HCT116 (cell line): ENCODE results near the gene HEMK1.

Experiments used
- CBX3 ChIP-seq: IDR thresholded peaks from 2 replicates; pipeline ENCODE4 v1.6.1; 2012; ENCODE audit warnings: low read depth
- CEBPB ChIP-seq: IDR thresholded peaks from 2 replicates; pipeline ENCODE4 v1.6.1; 2012; ENCODE audit warnings: low read depth
- ELF1 ChIP-seq: IDR thresholded peaks from 2 replicates; pipeline ENCODE4 v1.6.1; 2012; ENCODE audit warnings: low read depth, borderline replicate concordance
- EZH2 ChIP-seq: fragments of 200-600 bp; sonication (generic); IDR thresholded peaks from 2 replicates; pipeline ENCODE4 v1.6.1; 2017; ENCODE audit warnings: antibody characterized with exemption, mixed run types
- JUND ChIP-seq: IDR thresholded peaks from 2 replicates; pipeline ENCODE4 v1.6.1; 2012
- POLR2A ChIP-seq: IDR thresholded peaks from 2 replicates; pipeline ENCODE4 v1.7.0; 2011; ENCODE audit warnings: borderline replicate concordance; ENCODE audit not compliant: insufficient read depth, insufficient read length; ENCODE audit errors: extremely low read depth
- POLR2AphosphoS5 ChIP-seq: IDR thresholded peaks from 2 replicates; pipeline ENCODE4 v1.6.1; 2011; ENCODE audit warnings: mild to moderate bottlenecking, low read depth, low read length, moderate library complexity
- SRF ChIP-seq: IDR thresholded peaks from 2 replicates; pipeline ENCODE4 v1.6.1; 2012; ENCODE audit warnings: low read depth
- YY1 ChIP-seq: IDR thresholded peaks from 2 replicates; pipeline ENCODE4 v1.6.1; 2011; ENCODE audit warnings: low read length, low read depth, moderate library complexity, mild to moderate bottlenecking; ENCODE audit not compliant: insufficient replicate concordance; ENCODE audit errors: extremely low read depth
- ZFX ChIP-seq: fragments of 450-650 bp; IDR thresholded peaks from 2 replicates; pipeline ENCODE4 v1.6.1; 2017
- ZNF274 ChIP-seq: fragments of 200-500 bp; sonication (Bioruptor generic); IDR thresholded peaks from 2 replicates; pipeline ENCODE4 v1.6.1; 2014; ENCODE audit warnings: mild to moderate bottlenecking, low read depth, low read length, inconsistent platforms
- TF ChIP-seq, protein P1 (sequence below), 3 experiments: fragments of 200-600 bp in 1 of 3; sonication (generic) in 1 of 3; IDR thresholded peaks in 2 of 3; conservative IDR thresholded peaks in 1 of 3; 2 replicates each; pipeline ENCODE4 v1.5.1; 2012 to 2017; ENCODE audit warnings: low read depth in 2 of 3, low read length in 2 of 3, antibody characterized with exemption in 1 of 3, borderline replicate concordance in 1 of 3, control low read depth in 1 of 3, mild to moderate bottlenecking in 1 of 3, mixed read lengths in 1 of 3, mixed run types in 1 of 3, moderate library complexity in 1 of 3; ENCODE audit not compliant: insufficient read depth in 1 of 3
- TF ChIP-seq, protein P2 (sequence below): IDR thresholded peaks from 2 replicates; pipeline ENCODE4 v1.6.1; 2011; ENCODE audit warnings: mild to moderate bottlenecking, low read length, moderate library complexity; ENCODE audit not compliant: insufficient replicate concordance; ENCODE audit errors: extremely low read depth
- TF ChIP-seq, protein P3 (sequence below): IDR thresholded peaks from 2 replicates; pipeline ENCODE4 v1.6.1; 2012; ENCODE audit warnings: low read depth

DNA sequence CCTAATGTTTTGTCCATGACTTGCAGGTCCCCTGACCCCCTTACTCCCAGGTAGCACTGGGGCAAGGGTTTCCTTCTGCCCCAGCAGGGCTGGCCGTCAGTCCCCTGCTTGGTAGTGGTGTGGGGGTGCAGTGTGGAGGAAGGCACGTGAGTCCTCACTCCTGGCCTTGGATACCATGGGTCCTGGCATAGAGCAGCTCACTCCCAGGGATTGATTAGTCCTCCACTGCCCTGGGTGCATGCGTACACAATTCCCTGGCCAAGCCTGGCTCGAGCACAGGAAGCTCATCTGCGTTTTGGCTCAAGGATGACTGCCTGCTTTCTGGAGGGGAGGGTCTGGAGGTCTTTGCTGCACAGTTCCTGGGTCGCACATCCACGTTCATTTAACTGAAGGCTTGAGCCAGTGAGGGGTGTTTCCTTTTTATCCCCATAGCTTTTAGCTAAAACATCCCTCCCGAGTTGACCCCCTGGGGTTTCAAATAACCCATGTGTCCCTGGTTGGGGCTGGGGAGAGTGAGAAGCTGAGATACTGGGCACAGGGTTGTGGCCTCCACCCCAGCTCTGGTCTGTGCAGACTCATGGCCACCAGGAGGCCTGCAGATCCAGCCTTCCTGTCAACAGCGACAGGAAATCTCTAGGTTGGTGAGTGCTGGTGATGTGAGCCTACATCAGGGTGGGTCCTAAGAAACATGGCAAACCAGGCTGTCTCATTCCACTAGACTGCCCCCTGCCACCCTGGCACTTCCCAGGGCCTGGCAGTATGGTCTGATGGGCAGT, 11.5 kb downstream of the HEMK1 start:
- no peak for TF ChIP-seq YY1
- TF ChIP-seq, protein P1, sequence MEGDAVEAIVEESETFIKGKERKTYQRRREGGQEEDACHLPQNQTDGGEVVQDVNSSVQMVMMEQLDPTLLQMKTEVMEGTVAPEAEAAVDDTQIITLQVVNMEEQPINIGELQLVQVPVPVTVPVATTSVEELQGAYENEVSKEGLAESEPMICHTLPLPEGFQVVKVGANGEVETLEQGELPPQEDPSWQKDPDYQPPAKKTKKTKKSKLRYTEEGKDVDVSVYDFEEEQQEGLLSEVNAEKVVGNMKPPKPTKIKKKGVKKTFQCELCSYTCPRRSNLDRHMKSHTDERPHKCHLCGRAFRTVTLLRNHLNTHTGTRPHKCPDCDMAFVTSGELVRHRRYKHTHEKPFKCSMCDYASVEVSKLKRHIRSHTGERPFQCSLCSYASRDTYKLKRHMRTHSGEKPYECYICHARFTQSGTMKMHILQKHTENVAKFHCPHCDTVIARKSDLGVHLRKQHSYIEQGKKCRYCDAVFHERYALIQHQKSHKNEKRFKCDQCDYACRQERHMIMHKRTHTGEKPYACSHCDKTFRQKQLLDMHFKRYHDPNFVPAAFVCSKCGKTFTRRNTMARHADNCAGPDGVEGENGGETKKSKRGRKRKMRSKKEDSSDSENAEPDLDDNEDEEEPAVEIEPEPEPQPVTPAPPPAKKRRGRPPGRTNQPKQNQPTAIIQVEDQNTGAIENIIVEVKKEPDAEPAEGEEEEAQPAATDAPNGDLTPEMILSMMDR (IDR thresholded peaks at IDR 0.05 in 2 of 3, conservative IDR thresholded peaks at IDR 0.05 in 1 of 3; ENCODE audit: borderline replicate concordance in 1 of 3, insufficient read depth in 1 of 3, low read depth in 2 of 3, low read length in 2 of 3): no peak
- TF ChIP-seq POLR2AphosphoS5: no peak
- no peak for TF ChIP-seq POLR2A
- no peak for TF ChIP-seq ZFX
- TF ChIP-seq, protein P2, sequence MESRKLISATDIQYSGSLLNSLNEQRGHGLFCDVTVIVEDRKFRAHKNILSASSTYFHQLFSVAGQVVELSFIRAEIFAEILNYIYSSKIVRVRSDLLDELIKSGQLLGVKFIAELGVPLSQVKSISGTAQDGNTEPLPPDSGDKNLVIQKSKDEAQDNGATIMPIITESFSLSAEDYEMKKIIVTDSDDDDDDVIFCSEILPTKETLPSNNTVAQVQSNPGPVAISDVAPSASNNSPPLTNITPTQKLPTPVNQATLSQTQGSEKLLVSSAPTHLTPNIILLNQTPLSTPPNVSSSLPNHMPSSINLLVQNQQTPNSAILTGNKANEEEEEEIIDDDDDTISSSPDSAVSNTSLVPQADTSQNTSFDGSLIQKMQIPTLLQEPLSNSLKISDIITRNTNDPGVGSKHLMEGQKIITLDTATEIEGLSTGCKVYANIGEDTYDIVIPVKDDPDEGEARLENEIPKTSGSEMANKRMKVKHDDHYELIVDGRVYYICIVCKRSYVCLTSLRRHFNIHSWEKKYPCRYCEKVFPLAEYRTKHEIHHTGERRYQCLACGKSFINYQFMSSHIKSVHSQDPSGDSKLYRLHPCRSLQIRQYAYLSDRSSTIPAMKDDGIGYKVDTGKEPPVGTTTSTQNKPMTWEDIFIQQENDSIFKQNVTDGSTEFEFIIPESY: no peak
- no peak for TF ChIP-seq CBX3
- no peak for TF ChIP-seq CEBPB
- TF ChIP-seq, protein P3, sequence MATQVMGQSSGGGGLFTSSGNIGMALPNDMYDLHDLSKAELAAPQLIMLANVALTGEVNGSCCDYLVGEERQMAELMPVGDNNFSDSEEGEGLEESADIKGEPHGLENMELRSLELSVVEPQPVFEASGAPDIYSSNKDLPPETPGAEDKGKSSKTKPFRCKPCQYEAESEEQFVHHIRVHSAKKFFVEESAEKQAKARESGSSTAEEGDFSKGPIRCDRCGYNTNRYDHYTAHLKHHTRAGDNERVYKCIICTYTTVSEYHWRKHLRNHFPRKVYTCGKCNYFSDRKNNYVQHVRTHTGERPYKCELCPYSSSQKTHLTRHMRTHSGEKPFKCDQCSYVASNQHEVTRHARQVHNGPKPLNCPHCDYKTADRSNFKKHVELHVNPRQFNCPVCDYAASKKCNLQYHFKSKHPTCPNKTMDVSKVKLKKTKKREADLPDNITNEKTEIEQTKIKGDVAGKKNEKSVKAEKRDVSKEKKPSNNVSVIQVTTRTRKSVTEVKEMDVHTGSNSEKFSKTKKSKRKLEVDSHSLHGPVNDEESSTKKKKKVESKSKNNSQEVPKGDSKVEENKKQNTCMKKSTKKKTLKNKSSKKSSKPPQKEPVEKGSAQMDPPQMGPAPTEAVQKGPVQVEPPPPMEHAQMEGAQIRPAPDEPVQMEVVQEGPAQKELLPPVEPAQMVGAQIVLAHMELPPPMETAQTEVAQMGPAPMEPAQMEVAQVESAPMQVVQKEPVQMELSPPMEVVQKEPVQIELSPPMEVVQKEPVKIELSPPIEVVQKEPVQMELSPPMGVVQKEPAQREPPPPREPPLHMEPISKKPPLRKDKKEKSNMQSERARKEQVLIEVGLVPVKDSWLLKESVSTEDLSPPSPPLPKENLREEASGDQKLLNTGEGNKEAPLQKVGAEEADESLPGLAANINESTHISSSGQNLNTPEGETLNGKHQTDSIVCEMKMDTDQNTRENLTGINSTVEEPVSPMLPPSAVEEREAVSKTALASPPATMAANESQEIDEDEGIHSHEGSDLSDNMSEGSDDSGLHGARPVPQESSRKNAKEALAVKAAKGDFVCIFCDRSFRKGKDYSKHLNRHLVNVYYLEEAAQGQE: no peak
- TF ChIP-seq JUND: no peak
- TF ChIP-seq ELF1: no peak
- no peak for TF ChIP-seq ZNF274
- no peak for TF ChIP-seq EZH2
- no peak for TF ChIP-seq SRF
